GM21515 (cell line): Measurements from ENCODE around the gene ADAMTS3.

Source experiments
- ATAC-seq: cut with Tn5 transposase; IDR thresholded peaks from one replicate; pipeline ENCODE4 v1.9.1; 2021; ENCODE audit not compliant: unreplicated experiment

ADAMTS3 gene

GRCh38 chr4:72422416-72422815, 146.6 kb downstream of the ADAMTS3 start:
- no peak for ATAC-seq

DNA sequence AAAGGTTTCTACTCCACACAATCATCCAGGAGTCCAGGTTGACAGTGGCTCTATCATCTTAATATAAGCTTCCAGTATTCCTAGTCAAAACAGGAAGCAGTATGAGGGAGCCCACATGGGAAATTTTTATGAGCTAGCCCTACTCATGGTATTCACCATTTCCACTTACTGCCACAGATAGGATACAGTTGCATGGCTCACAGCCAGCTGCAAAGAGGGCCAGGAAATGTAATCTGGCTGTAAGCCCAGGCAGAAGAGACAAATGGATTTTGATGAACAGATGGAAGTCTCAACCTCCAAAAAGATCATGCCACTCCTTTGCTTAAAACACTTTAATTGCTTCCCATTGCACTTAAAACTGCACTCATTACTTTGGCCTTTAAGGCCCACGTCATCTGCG, 150.6 kb downstream of the ADAMTS3 start:
- no peak for ATAC-seq

GRCh38 chr4:72410158-72410557, 158.9 kb downstream of the ADAMTS3 start:
- ATAC-seq, result no peak

DNA sequence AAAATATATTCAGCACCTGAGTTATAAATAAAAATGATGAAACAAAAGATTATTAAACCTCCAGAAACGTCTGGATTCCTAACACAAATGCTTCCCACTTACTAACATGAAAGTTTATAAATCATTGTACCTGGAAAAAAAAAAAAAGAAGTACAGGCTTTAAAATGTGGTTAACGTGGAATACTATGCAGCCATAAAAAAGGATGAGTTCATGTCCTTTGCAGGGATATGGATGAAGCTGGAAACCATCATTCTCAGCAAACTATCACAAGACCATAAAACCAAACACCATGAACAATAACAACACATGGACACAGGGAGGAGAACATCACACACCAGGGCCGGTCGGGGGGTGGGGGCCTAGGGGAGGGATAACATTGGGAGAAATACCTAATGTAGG, 160.5 kb downstream of the ADAMTS3 start:
- no peak for ATAC-seq

DNA sequence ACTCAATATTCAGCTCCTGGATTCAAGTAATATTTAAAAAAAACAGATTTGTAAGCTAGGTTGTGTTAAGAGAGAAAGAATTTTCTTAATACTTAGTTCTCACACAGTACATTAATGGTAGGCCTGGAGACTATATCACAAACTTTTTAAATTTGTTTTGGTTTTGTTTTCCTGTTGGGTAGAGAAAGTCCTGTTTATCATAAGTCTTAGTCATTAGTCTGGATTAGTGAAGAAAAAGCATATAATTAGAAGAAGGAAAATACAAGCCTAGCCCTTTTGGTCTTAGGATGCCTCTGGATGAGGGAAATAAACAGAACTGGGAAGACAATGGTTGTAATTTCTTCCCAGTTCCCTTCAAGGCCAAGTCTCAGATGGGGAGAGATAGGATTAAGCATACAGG, 163.6 kb downstream of the ADAMTS3 start:
- ATAC-seq, result no peak

- no peak for ATAC-seq
These were observed 171.7 kb downstream of the ADAMTS3 start for GRCh38 chr4:72397314-72397713.

DNA sequence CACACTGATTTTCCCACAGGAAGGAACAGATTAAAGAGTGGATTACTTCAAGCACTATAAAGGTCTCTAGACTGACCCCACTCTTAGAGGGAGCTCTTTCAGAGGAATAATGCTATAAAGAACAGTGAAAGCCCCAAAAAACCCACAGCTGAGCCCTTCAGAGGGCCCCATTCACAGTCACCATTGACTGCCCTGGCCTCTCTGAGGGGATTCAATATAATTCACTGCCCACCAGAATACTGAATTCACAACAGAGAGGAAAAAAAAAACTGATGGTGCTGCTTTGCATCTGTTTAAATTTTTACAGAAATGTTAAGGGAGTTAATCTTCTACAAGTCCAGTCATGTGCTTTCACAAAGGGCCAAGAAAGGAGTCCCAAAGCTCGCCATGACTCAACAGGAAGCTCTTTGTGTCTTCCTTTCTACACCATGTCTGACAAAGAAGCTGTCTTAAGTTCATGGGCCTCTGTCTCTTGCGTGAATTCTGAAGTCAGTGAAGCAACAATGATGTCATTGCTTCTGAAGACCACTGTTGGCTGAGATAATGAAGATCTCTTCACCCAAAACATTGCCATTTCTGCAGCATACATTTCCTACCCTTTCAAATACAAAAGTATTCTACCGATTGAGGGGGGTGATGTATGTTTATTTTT, 174.9 kb downstream of the ADAMTS3 start:
- ATAC-seq, result no peak

- no peak for ATAC-seq
These were observed 177.7 kb downstream of the ADAMTS3 start for GRCh38 chr4:72391281-72391680.

DNA sequence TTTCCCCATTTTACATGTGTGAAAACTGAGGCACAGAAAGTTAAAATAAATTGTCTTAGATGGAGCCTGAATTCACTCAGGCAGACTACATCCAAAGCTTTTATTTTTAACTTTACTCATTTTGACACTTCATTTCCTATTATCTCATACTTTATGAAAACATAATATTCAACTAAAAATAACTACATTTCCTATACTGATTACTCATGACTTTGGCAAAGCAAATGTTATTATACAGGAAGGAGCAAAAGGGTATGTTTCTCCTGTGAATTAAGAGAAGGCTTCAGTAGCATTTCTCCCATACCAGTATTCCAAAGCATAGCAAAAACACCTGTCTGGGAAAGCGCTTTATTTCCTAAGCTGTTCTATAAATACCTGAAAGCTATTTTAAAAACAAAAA, 178.6 kb downstream of the ADAMTS3 start:
- ATAC-seq, result no peak

- ATAC-seq, result no peak
These were observed 180.5 kb downstream of the ADAMTS3 start for GRCh38 chr4:72388521-72388920.

DNA sequence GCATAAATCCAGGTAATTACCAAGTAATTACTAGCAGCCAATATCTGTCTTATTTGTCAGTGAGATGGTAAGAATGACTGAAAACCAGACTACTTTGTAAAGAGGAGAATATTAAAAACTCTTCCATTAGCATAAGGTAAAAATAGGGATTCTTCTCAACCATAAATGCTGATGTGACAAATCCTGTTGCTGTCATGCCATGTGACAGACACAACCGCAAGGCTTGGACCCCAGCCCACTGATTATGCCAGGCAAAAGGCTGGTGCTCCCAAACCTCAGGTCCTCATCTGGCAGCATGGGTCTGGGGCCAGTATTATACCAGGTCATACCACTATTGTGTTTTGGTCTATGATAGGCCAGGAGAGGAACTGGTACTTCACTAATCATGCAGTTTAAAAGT, 181.1 kb downstream of the ADAMTS3 start:
- ATAC-seq, result no peak

GRCh38 chr4:72383439-72383838, 185.6 kb downstream of the ADAMTS3 start:
- no peak for ATAC-seq

DNA sequence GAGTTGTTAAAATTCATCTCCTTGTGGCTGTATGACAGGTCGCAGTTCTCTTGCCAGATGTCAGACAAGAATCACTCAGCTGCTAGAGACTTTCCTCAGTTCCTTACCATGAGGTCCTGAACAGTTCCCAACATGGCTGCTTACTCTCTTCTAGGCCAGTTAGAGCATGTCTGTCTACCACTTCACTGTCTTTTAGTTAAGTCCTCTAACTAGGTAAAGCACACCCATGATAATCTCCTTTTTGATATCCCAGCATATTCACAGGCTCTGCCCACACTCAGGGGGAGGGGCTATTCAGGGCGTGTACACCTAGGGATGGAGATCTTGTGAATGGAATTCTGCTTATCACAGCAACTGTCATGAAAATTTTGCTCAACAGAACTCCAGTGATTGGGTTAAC, 190.1 kb downstream of the ADAMTS3 start:
- no peak for ATAC-seq

- ATAC-seq, result no peak
These were observed 191.4 kb downstream of the ADAMTS3 start for GRCh38 chr4:72377491-72378194.

DNA sequence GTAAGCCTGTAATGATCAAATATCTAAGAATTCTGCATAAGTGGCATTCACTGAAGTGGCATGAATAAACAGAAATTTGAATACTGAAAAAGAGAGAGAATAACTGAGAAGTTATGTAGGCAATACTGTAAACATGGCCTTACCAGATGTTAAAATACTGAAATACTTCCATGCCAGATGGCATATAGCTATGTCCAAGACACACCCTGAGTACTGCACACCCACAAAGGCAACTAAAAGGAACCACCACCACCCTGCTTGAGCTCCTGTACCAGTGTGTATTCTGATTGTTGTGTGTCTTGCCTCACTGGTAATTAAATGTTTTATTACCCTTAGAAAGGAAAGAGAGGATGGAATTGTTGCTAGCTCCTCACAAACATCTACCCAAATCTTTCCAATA, 192.1 kb downstream of the ADAMTS3 start:
- no peak for ATAC-seq

DNA sequence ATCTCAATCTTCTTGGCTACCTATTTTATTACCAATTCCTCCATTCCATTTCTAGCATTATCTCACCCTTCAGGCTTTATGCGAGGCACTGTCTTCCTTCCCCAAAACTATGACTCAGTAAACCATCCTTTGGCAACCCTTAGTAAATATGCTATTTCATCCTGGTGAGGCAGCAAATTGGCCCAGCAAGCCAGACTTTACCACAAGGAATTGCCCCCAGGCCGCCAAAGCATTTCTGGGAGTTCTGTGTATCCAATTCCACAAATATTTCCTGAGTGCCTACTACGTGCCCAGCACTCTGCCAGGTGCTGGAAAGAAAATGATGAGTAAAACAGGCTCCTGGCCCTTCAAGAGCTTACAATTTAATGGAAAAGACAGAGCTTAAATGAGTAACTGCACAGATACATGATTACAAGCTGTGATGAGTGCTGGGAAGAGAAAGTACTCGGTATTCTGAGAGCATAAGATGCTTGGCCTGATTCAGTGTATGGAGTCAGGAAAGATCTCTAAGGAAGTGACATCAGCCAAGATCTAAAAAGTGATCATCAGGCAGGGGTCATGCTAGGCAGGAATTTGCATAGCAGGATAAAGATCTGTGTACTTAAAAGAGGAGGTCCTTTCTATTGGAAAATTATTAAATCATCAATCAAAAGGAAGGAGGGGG, 193.8 kb downstream of the ADAMTS3 start:
- no peak for ATAC-seq

DNA sequence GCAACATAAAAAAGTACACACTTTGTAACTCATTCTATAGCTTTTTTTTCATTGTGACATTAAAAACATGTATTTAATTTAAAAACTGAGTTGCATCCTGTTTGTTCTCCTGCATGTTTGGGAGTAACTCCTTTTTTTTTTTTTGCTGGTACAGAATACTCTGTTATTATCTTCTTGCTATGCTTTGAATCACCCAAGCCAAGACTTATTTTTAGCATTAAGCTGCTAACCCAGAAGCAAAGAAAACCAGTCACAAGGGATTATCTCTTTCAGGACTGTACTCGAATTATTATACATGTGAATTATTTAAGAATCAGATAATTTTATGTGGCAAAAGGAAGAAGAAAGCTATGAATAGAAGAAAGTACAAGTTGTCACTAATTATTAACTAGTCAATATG, 194.9 kb downstream of the ADAMTS3 start:
- no peak for ATAC-seq

GRCh38 chr4:72366601-72367000, 202.4 kb downstream of the ADAMTS3 start:
- ATAC-seq, result no peak

GRCh38 chr4:72365981-72366380, 203.0 kb downstream of the ADAMTS3 start:
- ATAC-seq, result no peak

DNA sequence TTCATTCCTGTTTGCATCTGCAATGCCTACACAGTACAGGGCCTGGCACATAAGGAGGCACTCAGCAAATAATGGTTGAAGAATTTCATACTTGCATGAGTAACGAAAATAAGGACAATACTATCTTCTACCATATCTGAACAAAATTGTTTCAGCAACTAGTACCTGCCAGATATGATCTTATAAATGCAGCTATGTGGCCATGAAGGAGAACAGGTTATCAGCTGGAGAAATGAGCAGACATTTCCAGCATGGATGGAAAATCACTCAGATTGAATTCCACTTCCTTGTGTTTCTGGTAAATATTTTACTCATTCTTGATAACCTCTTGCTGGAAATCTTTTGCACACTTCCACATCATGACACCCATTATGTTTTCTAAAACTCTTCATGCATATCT, 204.0 kb downstream of the ADAMTS3 start:
- no peak for ATAC-seq

- no peak for ATAC-seq
These were observed 208.9 kb downstream of the ADAMTS3 start for GRCh38 chr4:72360075-72360474.

DNA sequence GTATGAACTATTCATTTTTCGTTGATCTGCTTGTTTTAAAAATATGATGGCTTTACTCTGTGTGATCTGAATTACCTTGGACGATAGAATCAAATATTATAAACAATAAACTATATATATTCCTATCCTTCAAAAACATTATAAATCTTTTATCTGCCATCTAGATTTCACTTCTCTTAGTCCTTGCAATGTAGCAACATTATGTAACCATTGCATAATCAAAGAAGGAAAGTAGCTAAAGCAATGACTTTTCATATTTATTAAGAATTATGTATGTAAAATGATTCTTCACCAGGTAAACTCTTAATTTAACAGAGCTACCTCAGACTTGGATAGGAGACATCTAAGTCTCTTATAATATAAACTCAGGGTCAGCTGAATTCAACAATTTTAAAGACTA, 210.5 kb downstream of the ADAMTS3 start:
- ATAC-seq, result no peak
